HG02571 (cell line): ENCODE data around the gene PPFIA4.
"Not testable (repeated sequence)": the region's sequence is repeated elsewhere in the genome, so short reads cannot be mapped to it uniquely, and the experiment has no call there.

Experiments
- ATAC-seq: cut with Tn5 transposase; IDR thresholded peaks from one replicate; pipeline ENCODE4 v1.9.1; 2021; ENCODE audit warnings: mild to moderate bottlenecking, moderate library complexity; ENCODE audit not compliant: unreplicated experiment

PPFIA4 gene

DNA sequence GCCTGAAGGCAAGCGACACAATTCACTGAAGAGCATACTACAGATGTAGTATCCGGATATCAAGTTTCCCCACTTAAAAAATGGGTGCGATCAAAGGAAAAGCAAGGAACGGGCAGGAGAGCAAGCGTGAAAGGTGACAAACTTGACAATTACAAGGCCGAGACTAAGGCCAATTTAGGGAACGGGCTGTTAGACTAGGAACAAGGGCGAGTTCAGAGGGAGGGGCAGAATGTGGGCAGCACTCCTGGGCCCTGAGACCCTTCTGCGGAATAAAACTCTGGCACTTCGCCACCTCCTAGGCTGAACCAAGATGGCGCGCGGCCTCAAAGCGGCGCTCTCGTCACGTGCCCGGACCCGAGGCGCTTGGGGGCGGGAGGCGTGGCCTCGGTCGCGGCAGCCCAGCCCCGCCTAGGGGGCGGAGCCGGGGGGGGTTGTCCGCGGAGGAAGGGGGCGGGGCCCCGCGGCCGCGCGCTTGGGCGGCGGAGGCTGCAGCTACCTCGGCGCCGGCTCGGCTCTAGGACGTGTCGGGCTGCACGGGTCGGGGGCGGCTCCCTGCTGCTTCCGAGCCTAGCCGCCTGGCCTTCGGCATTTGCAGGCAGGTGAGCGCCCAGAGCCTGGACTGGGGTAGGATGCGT, at the start of gene PPFIA4:
PPFIA4 (plus strand) TSS at position 461 of the 635 bp plus-strand sequence. CDS start 12,518 bp downstream, outside the sequence.
- peak; percentile 71 for ATAC-seq

DNA sequence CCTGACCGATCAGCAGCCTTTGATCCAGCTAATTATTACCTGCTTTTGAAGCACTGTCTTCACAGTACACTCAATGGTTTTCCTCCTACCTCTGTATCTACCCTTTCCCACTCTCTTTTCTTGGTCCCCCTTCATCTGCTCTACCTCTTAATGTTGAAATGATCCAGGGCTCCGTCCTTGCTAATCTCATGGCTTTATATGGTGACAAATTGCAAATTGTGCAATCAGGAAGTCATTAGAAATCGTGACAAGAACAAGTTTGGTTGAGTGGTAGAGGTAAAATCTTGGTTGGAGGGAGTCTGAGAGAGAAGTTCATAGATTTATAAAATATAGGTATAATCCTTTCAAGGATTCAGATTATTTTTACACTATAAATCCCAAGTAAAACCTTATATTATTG, 49.7 kb upstream of the PPFIA4 start:
- ATAC-seq: no peak

- no peak for ATAC-seq
Measured at GRCh38 chr1:202979459-202979858, 46.8 kb upstream of the PPFIA4 start.

- no peak for ATAC-seq
Measured at GRCh38 chr1:202981939-202982338, 44.4 kb upstream of the PPFIA4 start.

DNA sequence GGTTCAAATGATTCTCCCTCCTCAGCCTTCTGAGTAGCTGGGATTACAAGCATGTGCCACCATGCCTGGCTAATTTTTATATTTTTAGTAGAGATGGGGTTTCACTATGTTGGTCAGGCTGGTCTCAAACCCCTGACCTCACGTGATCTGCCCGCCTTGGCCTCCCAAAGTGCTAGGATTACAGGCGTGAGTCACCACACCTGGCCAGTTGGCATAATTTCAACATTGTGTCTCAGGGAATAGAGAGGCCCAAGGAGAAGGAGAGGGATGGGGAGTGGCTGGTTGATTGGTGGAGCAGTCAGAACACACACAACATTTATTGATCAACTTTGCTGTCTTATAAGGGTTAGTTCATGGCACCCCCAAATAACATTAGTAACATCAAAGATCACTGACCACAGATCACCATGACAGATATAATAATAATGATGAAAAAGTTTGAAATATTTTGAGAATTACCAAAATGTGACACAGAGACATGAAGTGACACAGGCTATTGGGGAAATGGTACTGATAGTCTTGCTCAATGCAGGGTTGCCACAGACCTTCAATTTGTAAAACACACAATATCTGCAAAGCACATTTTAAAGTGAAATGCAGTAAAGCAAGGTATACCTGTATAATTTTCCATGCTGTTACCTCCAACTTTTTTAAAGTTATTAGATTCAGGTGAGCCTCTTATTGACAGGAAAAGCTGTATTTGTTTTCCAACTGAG, 43.4 kb upstream of the PPFIA4 start:
- no peak for ATAC-seq

GRCh38 chr1:202986120-202986519, 40.2 kb upstream of the PPFIA4 start:
- ATAC-seq: not testable (repeated sequence)

- ATAC-seq: no peak
Measured at GRCh38 chr1:202987255-202987654, 39.0 kb upstream of the PPFIA4 start.

- no peak for ATAC-seq
Measured at GRCh38 chr1:202987922-202988583, 38.2 kb upstream of the PPFIA4 start.

- no peak for ATAC-seq
Measured at GRCh38 chr1:202989879-202990278, 36.4 kb upstream of the PPFIA4 start.

DNA sequence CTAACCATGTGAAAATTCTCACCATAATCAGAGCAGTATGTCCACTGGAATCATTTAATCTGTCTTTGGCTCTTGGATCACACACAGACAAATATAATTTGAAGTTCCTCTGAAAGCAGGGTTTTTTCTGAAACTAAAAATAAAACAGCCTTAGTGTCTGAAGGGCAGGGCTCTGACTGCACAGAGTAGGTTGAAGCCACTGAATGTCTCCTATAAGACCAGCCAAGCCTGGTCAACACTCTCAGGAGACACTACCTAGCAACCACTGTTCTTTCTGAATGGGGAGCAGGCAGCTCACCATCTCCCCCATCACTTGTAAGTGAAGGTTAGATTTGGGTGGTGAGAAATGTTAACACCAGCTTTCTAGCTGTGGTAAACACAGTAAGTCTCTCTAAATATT, 35.2 kb upstream of the PPFIA4 start:
- no peak for ATAC-seq

DNA sequence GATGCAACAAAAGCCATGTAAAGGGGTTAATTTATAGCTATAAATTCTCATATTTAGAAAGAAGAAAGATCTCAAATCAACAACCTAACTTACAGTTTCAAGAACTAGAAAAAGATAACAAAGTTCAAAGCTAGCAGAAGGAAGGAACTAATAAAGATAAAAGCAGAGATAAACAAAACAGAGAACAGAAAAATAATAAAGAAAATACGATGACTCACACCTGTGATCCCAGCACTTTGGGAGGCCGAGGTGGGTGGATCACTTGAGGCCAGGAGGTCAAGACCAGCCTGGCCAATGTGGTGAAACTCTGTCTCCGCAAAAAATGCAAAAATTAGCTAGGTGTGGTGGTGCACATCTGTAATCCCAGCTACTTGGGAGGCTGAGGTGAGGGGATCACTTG, 31.5 kb upstream of the PPFIA4 start:
- ATAC-seq: no peak

DNA sequence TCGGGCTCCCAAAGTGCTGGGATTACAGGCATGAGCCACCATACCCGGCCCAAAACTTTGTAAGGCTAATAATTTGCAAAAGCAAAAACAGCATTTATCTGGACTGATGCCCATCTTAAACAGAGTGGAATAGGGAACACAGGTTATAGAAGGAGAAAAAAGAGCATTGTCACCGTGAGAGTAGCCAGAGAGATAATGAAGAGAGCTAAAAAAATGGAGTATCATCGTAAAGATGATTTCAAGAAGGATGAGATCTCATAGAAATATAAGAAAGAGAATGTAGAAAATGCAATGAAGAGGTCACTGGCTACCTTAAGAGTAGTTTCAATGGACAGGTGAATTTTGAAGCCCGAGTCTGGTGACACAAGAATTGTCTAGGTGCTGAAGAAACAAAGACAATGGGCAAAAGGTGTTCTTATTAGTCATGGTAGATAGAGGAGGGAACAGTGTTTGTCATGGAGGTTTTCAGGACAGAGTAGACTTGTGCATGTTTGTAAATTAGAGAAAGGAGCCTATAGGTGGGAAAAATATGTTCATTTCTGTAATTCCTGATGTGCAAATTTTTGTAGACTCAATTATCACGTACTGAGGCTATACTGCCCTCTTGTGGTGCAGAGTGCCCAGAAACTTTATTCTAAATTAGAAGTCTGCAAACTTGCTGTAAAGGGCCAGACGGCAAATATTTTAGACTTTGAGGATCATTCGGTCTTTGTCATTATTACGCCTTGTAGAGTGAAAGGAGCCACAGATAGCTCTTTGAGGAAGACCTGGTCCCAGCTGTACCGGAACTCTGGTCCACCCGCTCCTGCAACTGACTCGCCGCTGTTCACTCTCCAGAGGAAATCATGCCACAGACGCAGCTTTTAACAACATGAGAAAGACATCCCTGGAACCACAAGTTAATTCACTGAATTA, 27.2 kb upstream of the PPFIA4 start:
- no peak for ATAC-seq

DNA sequence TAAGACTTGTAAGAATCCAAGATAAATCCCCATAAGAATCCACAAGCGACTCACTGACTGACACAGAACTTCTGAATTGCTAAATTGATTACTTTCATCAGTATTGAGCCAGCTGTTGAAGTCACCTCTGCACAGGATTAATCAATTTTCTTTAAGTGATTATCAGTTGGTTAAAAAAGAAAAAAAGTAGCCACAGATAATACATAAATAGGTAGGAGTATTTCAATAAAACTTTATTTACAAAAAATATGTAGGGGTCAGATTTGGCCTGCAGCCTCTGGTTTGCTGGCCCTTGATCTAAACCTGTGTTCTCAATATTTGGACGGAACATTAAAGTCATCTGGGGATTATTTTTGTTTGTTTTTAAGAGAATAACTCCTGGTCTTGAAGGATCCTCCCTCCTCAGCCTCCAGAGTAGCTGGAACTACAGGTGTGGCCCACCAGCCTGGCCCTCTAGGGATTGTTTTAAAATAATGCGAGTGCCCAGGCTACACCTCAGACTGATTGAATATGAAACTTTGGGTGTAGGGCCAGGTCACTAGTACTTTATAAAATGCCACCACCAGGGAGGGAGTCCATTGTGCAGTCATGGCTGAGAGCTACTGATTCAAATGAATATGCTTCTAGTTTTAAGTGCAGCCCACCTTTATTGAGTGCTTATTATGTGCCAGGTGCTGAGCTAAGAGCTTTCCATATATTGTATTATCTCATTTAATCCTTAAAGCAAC, 25.9 kb upstream of the PPFIA4 start:
- no peak for ATAC-seq

- no peak for ATAC-seq
Measured at GRCh38 chr1:203001986-203002385, 24.3 kb upstream of the PPFIA4 start.

DNA sequence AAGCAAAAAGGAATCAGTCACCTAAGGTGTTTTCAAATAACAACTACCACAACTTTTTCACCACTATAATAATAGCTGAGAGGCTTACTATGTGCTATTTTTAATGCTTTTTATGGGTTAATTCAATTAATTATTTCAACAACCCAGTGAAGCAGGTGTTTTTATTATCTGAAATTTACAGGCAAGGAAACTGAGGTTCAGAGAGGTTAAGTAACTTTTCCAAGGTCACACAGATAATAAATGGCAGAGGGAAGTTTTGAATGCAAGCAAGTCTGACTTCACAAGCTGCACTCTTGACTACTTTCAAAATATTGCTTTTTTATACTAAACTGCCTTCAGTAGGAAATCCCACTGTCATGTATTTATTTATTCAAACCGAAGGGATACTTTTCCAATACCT, 23.3 kb upstream of the PPFIA4 start:
- ATAC-seq: no peak

DNA sequence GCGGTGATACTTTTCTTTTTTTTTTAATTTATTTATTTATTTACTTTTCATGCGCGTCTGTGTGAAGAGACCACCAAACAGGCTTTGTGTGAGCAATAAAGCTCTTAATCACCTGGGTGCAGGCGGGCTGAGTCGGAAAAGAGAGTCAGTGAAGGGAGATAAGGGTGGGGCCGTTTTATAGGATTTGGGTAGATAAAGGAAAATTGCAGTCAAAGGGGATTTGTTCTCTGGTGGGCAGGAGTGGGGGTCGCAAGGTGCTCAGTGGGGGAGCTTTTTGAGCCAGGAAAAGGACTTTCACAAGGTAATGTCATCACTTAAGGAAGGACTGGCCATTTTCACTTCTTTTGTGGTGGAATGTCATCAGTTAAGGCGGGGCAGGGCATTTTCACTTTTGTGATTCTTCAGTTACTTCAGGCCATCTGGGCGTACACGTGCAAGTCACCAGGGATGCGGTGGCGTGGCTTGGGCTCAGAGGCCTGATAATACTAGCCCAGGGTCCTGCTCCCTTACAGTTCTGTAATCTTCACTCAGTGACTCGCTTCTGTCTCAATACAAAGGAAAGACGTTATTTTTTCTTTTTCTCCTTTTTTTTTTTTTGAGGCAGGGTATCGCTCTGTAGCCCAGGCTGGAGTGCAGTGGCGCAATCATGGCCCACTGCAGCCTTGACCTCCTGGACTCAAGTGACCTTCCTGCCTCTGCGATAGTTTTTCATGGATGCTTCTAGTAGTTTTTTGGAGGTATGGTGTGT, 20.7 kb upstream of the PPFIA4 start:
- not testable (repeated sequence) for ATAC-seq

GRCh38 chr1:203006948-203007871, 19.1 kb upstream of the PPFIA4 start, which contains the start of gene TMEM183A:
TSS of gene TMEM183A (plus strand) at chr1:203007374. CDS start at chr1:203007466, 92 bp downstream.
- ATAC-seq: peak; percentile 93

- no peak for ATAC-seq
Measured at GRCh38 chr1:203009185-203009584, 17.1 kb upstream of the PPFIA4 start.
